Measurements from ENCODE around the gene TRRAP. TPM values are rescaled to one million over a fixed set of nuclear protein-coding genes. Genes with fewer than 3 reads are reported as not detected.

TRRAP gene
- polyA plus RNA-seq, 1 donor from 2014 or later, result 12.9 TPM

GRCh38 chr7:99037327-99037940, 159.1 kb downstream of the TRRAP start:
- Histone ChIP-seq H3K27ac (ENCODE audit: low read length) (no peak overlapping the region), H3K36me3 (ENCODE audit: insufficient read depth, low read length) (no peaks in the 10 kb centered on the region), H3K27me3 (ENCODE audit: insufficient read depth, low read depth, low read length) (no peaks in the 10 kb centered on the region), H3F3A (ENCODE audit: insufficient read depth, low read length, poor library complexity, severe bottlenecking) (no peaks in the 10 kb centered on the region), H3K4me2 (ENCODE audit: low read length) (no peak overlapping the region), H2AFZ (ENCODE audit: low read depth, low read length) (no peak overlapping the region), H3K9me2 (ENCODE audit: insufficient read depth, low read length) (no peaks in the 10 kb centered on the region), H3K9ac (ENCODE audit: low read length) (no peak overlapping the region), H3K4me3 (ENCODE audit: low read length) (no peak overlapping the region), H3K79me2 (replicated peaks; ENCODE audit: insufficient read depth, low read length) (no peaks in the 10 kb centered on the region), H3K9me3 (ENCODE audit: low read length) (no peaks in the 10 kb centered on the region), H4K20me1 (ENCODE audit: insufficient read depth) (no peaks in the 10 kb centered on the region)
- TF ChIP-seq CTCF (IDR thresholded peaks at IDR 0.05; ENCODE audit: poor library complexity, severe bottlenecking), result no peak
- TF ChIP-seq REST (IDR thresholded peaks at IDR 0.05; ENCODE audit: borderline replicate concordance), result no peak
- TF ChIP-seq EP300 (conservative IDR thresholded peaks at IDR 0.05; ENCODE audit: poor library complexity, severe bottlenecking), result no peak
- TF ChIP-seq POLR2AphosphoS5 (IDR thresholded peaks at IDR 0.05), result no peak
- no peak for TF ChIP-seq EZH2 (IDR thresholded peaks at IDR 0.05; ENCODE audit: borderline replicate concordance, insufficient read depth, low read length, poor library complexity, severe bottlenecking)

GRCh38 chr7:99038086-99038855, 159.9 kb downstream of the TRRAP start:
- no peak overlapping the region for H3K27ac ChIP-seq (ENCODE audit: low read length)
- TF ChIP-seq TAF1 (IDR thresholded peaks at IDR 0.05; ENCODE audit: low read depth) (no peak), EP300 (conservative IDR thresholded peaks at IDR 0.05; ENCODE audit: poor library complexity, severe bottlenecking) (no peak), POLR2AphosphoS5 (IDR thresholded peaks at IDR 0.05) (no peak), MXI1 (conservative IDR thresholded peaks at IDR 0.05; ENCODE audit: poor library complexity, severe bottlenecking) (no peak), CTCF (IDR thresholded peaks at IDR 0.05; ENCODE audit: poor library complexity, severe bottlenecking) (no peak), EZH2 (IDR thresholded peaks at IDR 0.05; ENCODE audit: borderline replicate concordance, insufficient read depth, low read length, poor library complexity, severe bottlenecking) (no peak), REST (IDR thresholded peaks at IDR 0.05; ENCODE audit: borderline replicate concordance) (no peak), RAD21 (conservative IDR thresholded peaks at IDR 0.05) (no peak), SMC3 (conservative IDR thresholded peaks at IDR 0.05; ENCODE audit: poor library complexity) (no peak)
- H3K36me3 ChIP-seq (ENCODE audit: insufficient read depth, low read length), result no peaks in the 10 kb centered on the region
- H3K9me2 ChIP-seq (ENCODE audit: insufficient read depth, low read length), result no peaks in the 10 kb centered on the region
- no peak overlapping the region for H2AFZ ChIP-seq (ENCODE audit: low read depth, low read length)
- H4K20me1 ChIP-seq (ENCODE audit: insufficient read depth), result no peaks in the 10 kb centered on the region
- H3K4me2 ChIP-seq (ENCODE audit: low read length), result no peak overlapping the region
- H3K79me2 ChIP-seq (replicated peaks; ENCODE audit: insufficient read depth, low read length), result no peaks in the 10 kb centered on the region
- no peaks in the 10 kb centered on the region for H3K27me3 ChIP-seq (ENCODE audit: insufficient read depth, low read depth, low read length)
- no peaks in the 10 kb centered on the region for H3F3A ChIP-seq (ENCODE audit: insufficient read depth, low read length, poor library complexity, severe bottlenecking)
- H3K4me3 ChIP-seq (ENCODE audit: low read length), result no peak overlapping the region
- H3K9ac ChIP-seq (ENCODE audit: low read length), result no peak overlapping the region
- no peaks in the 10 kb centered on the region for H3K9me3 ChIP-seq (ENCODE audit: low read length)

All from neural cell (in vitro differentiated cells).